DMS153 (cell line): Measurements from ENCODE around the gene CXCR5.

Source experiments
- DNase-seq: peaks from one replicate; lab custom pipeline; 2025; lab: John Stamatoyannopoulos, UW

The CXCR5 gene

GRCh38 chr11:118912742-118913410 is 29.2 kb downstream of the CXCR5 start:
- DNase-seq: no peak

GRCh38 chr11:118913411-118914125 is 29.9 kb downstream of the CXCR5 start:
- DNase-seq: no peak

GRCh38 chr11:118914178-118914918 is 30.7 kb downstream of the CXCR5 start:
- peak; percentile 36 for DNase-seq

- DNase-seq: no peak
These were observed 31.3 kb downstream of the CXCR5 start for GRCh38 chr11:118914987-118915386.

GRCh38 chr11:118915396-118915795 is 31.7 kb downstream of the CXCR5 start:
- DNase-seq: no peak

- no peak for DNase-seq
These were observed 32.5 kb downstream of the CXCR5 start for GRCh38 chr11:118915941-118916841.

- DNase-seq: no peak
These were observed 33.2 kb downstream of the CXCR5 start for GRCh38 chr11:118916842-118917388.

- no peak for DNase-seq
These were observed 33.9 kb downstream of the CXCR5 start for GRCh38 chr11:118917481-118918127.

- peak; percentile 71 for DNase-seq
These were observed 34.5 kb downstream of the CXCR5 start for GRCh38 chr11:118918128-118918685.

- no peak for DNase-seq
These were observed 35.1 kb downstream of the CXCR5 start for GRCh38 chr11:118918686-118919280.

- DNase-seq: no peak
These were observed 37.6 kb downstream of the CXCR5 start for GRCh38 chr11:118921121-118921928.

- DNase-seq: no peak
These were observed 38.4 kb downstream of the CXCR5 start for GRCh38 chr11:118921929-118922744.

GRCh38 chr11:118922745-118923627 is 39.3 kb downstream of the CXCR5 start:
- no peak for DNase-seq

- DNase-seq: no peak
These were observed 40.3 kb downstream of the CXCR5 start for GRCh38 chr11:118923721-118924587.

- no peak for DNase-seq
These were observed 41.2 kb downstream of the CXCR5 start for GRCh38 chr11:118924591-118925585.
